ENCODE measurements around the gene PGLYRP4. TPM values are rescaled to one million over a fixed set of nuclear protein-coding genes. Genes with fewer than 3 reads are reported as not detected.

The PGLYRP4 gene, protein sequence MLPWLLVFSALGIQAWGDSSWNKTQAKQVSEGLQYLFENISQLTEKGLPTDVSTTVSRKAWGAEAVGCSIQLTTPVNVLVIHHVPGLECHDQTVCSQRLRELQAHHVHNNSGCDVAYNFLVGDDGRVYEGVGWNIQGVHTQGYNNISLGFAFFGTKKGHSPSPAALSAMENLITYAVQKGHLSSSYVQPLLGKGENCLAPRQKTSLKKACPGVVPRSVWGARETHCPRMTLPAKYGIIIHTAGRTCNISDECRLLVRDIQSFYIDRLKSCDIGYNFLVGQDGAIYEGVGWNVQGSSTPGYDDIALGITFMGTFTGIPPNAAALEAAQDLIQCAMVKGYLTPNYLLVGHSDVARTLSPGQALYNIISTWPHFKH
- under 1 TPM; 0.22 to 0.26 TPM for total RNA-seq

DNA sequence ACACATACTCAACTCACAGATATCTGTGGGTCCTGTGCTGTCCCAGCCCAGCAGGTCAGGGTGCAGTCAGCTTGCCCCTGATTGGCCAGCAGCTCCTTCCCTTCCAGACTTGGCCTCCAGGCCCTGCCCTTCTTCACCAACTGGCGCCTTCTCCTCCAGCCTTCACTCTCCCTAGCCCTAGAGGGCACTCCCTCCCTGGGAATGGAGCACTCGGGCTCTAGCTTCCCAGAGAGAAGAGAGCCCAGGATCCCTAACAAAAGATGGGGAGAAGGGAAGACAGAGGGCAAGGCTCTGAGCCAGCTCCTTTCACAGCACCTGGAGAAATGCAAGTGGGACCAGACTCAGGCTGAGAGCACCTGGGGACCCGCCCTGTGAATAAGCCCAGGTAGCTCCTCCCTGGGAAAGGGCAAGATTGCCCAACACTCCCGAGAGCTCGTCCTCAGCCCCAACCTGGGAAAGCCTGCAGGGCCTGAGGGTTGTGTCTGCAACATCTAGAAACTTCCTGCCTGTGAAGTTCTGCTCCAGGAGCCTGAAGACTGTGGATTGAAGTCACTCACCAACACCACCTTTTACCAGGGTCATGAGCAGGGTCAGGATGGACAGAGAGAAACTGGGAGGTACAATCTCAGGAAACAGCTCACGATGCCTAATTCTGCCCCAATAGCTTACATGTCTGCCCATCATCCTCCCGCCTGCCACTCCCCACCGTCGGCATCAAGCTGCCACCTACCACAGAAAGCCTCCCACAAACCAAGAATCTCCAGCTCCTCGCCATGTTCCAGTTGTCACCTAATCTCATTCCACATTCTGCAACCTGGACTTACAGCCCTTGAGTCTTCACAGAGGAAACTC is at the start of gene PGLYRP4:
Gene PGLYRP4, minus strand, starts transcription at position 331 of the 852 bp plus-strand sequence. CDS start 909 bp downstream, outside the sequence.
- no peak within 1 kb of the TSS for H3K27ac Mint-ChIP-seq
- no peaks in the 10 kb centered on the region for H3K9me3 Mint-ChIP-seq
- ATAC-seq (replicated peaks) = no peak
- no peak within 1 kb of the TSS for H3K4me3 Mint-ChIP-seq
- peaks cover 23% of the 10 kb centered on the region for H3K27me3 Mint-ChIP-seq
- no peaks in the 10 kb centered on the region for H3K36me3 Mint-ChIP-seq (ENCODE audit: low read depth)
- H3K4me1 Mint-ChIP-seq = peaks cover 26% of the 10 kb centered on the region

DNA sequence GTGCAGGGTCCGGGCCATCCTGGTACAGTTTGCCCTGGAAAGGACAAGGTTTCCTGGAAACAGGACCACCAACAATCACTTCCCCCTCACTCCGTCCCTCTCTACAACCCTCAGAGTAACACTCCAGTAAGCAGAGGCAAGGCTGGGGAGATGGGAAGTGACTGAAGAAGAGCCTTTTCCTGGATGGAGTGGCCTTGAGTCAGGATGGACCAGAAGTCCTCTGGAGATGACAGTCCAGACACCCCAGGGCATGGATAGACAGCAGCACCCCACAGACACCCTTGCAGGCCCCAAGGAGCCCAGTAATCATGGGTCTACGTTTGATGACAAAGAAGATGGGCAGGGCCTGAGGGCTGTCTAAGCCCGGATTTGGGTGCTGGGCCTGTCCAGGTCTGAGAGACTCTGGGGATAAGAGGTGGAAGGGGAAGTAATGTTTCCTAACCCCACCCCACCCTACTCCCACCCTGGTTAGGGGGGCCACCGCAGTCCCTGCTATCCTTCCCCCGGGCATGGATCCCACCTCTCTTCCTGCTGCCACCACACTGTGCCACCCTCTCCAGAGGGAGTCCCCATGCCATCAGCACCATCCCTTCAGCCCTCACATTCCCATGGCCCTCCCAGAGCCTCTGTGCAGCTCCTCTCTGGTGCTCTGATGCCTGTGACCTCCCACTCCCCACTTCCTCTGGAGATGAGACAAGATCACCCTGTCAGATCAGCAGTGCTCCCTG is 49.4 kb upstream of the PGLYRP4 start:
- Mint-ChIP-seq H3K27ac (no peak overlapping the region), H3K4me3 (no peak overlapping the region), H3K9me3 (no peaks in the 10 kb centered on the region), H3K27me3 (peaks cover 13% of the 10 kb centered on the region), H3K36me3 (ENCODE audit: low read depth) (no peaks in the 10 kb centered on the region), H3K4me1 (no peaks in the 10 kb centered on the region)
- no peak for ATAC-seq (replicated peaks)

- no peak overlapping the region for H3K4me3 Mint-ChIP-seq
- no peaks in the 10 kb centered on the region for H3K4me1 Mint-ChIP-seq
- no peaks in the 10 kb centered on the region for H3K9me3 Mint-ChIP-seq
- H3K27me3 Mint-ChIP-seq = peaks cover 15% of the 10 kb centered on the region
- no peak overlapping the region for H3K27ac Mint-ChIP-seq
- no peaks in the 10 kb centered on the region for H3K36me3 Mint-ChIP-seq (ENCODE audit: low read depth)
- ATAC-seq (replicated peaks) = no peak
Measured at GRCh38 chr1:153397051-153397923, 48.6 kb upstream of the PGLYRP4 start.

DNA sequence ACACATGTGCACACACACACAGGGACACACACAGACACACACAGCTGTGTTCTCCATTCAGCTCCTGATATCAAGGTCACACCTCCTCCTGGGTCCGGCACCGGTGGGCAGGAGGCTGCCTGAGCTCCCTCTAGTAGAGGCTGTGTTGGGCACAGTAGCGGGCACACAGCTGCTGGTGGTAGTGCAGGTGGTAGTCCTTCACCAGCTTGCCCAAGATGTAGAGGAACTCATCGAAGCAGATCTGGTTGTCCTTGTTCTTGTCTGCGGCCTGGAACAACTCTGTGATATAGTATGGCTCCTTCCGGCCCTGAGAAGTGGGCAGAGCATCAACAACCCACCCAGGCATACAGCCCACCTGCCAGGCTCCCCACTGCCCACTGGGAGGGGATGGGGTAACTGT is 47.8 kb upstream of the PGLYRP4 start:
- Mint-ChIP-seq H3K4me1 (no peaks in the 10 kb centered on the region), H3K4me3 (no peak overlapping the region), H3K27me3 (peaks cover 15% of the 10 kb centered on the region), H3K36me3 (ENCODE audit: low read depth) (no peaks in the 10 kb centered on the region), H3K27ac (no peak overlapping the region), H3K9me3 (no peaks in the 10 kb centered on the region)
- ATAC-seq (replicated peaks) = no peak

DNA sequence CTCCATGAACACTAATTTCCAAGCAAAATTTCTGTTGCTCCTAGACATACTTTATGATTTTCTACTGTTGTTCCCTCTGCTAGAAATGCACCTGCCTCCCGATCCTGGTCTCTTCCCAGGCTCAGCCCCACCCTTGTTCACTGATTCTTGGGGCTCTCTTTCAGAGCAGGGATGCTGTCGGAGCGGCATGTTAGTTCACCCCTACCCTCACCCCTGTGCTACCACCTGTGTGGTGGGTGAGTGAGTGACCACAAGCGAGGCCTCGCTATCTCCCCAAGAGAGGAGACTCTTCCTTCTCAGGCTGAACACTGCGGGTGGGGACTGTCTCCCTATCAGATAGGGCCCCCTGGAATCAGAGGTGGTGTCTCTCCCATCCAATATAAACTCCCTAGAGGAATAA is 47.1 kb upstream of the PGLYRP4 start:
- no peak overlapping the region for H3K27ac Mint-ChIP-seq
- H3K36me3 Mint-ChIP-seq (ENCODE audit: low read depth) = no peaks in the 10 kb centered on the region
- H3K27me3 Mint-ChIP-seq = peaks cover 15% of the 10 kb centered on the region
- no peaks in the 10 kb centered on the region for H3K4me1 Mint-ChIP-seq
- H3K4me3 Mint-ChIP-seq = no peak overlapping the region
- no peaks in the 10 kb centered on the region for H3K9me3 Mint-ChIP-seq
- ATAC-seq (replicated peaks) = no peak

- H3K9me3 Mint-ChIP-seq = no peaks in the 10 kb centered on the region
- H3K36me3 Mint-ChIP-seq (ENCODE audit: low read depth) = no peaks in the 10 kb centered on the region
- peaks cover 15% of the 10 kb centered on the region for H3K27me3 Mint-ChIP-seq
- H3K4me1 Mint-ChIP-seq = no peaks in the 10 kb centered on the region
- H3K4me3 Mint-ChIP-seq = no peak overlapping the region
- ATAC-seq (replicated peaks) = no peak
- no peak overlapping the region for H3K27ac Mint-ChIP-seq
Measured at GRCh38 chr1:153395136-153395685, 46.6 kb upstream of the PGLYRP4 start.

DNA sequence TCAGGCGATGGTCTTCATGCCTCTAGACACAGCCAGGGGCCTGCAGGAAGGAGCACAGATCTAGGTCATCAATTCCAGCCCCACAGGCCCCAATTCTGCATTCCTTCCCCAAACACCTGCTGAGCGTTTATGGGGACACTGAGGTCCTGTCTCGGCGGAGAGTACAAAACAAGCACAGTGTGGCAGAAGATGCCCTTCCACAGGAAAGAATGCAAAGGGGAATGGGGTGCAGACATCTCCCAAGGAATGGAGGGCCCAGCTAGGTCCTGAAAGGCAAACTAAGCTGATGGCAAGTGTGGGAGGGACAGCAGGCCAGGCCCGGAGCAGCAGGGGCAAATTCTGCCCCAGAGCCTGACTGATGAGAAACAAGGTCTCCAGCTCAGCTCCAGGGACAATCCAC is 45.8 kb upstream of the PGLYRP4 start:
- Mint-ChIP-seq H3K9me3 (no peaks in the 10 kb centered on the region), H3K36me3 (ENCODE audit: low read depth) (no peaks in the 10 kb centered on the region), H3K27ac (no peak overlapping the region), H3K4me1 (no peaks in the 10 kb centered on the region), H3K4me3 (no peak overlapping the region), H3K27me3 (peaks cover 18% of the 10 kb centered on the region)
- ATAC-seq (replicated peaks) = no peak

DNA sequence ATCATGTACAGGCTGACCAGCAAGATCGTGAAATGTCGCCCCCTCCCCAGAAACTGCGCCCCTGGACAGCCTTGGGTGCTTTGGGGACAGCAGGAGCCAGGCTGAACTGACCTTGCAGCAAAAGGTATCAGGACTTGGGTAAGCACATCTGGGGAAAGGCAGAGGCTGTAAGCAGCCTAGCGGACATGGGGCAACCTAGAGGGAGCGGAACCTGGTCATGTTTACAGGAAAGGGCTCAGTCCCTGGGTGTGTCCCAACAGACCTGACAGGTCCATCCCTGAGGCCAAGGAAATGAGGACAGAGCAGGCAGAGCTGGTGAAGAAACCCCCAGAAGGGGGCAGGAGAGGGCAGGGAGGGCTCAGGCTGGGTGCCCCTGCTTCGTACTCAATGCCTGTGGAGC is 45.3 kb upstream of the PGLYRP4 start:
- ATAC-seq (replicated peaks) = no peak
- Mint-ChIP-seq H3K9me3 (no peaks in the 10 kb centered on the region), H3K4me3 (no peak overlapping the region), H3K4me1 (no peaks in the 10 kb centered on the region), H3K27ac (no peak overlapping the region), H3K27me3 (peaks cover 22% of the 10 kb centered on the region), H3K36me3 (ENCODE audit: low read depth) (no peaks in the 10 kb centered on the region)

- Mint-ChIP-seq H3K4me1 (no peaks in the 10 kb centered on the region), H3K9me3 (no peaks in the 10 kb centered on the region), H3K4me3 (no peak overlapping the region), H3K27me3 (peaks cover 22% of the 10 kb centered on the region), H3K27ac (no peak overlapping the region), H3K36me3 (ENCODE audit: low read depth) (no peaks in the 10 kb centered on the region)
- no peak for ATAC-seq (replicated peaks)
Measured at GRCh38 chr1:153392822-153393221, 44.2 kb upstream of the PGLYRP4 start.

DNA sequence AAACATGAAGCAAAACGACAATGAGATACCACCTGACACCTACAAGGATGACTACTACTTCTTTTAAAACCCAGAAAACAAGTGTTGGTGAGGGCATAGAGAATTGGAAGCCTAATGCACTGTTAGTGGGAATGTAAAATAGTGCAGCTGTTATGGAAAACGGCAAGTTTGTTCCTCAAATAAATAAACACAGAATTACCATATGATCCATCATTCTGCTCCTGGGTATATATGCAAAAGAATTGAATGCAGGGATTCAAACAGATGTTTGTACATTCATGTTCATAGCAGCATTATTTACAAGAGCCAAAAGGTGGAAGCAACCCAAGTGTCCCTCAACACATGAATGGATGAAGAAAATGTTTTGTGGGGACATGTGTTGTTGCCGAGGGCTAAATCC is 43.6 kb upstream of the PGLYRP4 start:
- Mint-ChIP-seq H3K27ac (no peak overlapping the region), H3K4me3 (no peak overlapping the region), H3K36me3 (ENCODE audit: low read depth) (no peaks in the 10 kb centered on the region), H3K9me3 (no peaks in the 10 kb centered on the region), H3K27me3 (peaks cover 22% of the 10 kb centered on the region), H3K4me1 (no peaks in the 10 kb centered on the region)
- no peak for ATAC-seq (replicated peaks)

DNA sequence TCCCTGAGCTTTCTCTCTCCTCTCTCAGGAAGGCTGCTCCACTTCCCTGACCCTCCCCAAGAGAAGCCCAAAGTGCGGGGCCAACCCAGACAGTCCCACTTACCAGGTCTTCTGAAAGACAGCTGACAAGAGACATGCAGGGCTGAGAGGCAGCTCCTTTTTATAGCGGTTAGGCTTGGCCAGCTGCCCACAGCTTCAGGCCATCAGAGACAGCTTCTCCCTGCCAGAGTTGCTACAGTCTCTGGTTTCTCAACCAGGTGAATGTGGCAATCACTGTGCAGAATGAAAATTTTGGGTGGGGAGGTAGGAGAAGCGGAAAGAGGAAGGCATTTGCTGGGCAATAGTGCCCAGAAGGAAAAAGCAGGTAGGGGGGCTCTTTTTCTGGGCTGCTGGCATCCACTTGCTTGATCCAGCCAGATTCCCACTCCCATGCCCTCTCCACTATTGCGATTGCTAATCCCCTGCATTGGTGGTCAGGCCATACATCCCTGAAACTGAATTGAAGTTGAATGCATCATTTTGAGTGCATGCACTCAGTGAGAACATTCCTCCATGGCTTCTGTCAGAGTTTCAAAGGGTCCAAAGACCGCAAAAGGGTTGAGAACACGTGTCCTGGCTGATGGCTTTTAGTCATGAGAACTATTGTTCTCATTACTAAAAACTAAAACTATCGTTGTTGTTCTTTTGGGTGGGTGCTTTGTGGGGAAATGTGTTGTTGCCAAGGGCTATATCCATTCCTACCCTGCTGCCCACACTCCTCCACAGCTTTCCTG is 42.5 kb upstream of the PGLYRP4 start, which contains the start of gene S100A8:
Gene S100A8, minus strand, starts transcription at position 136 of the 773 bp plus-strand sequence. CDS start 538 bp downstream, outside the sequence.
- H3K27me3 Mint-ChIP-seq = peaks cover 22% of the 10 kb centered on the region
- no peaks in the 10 kb centered on the region for H3K4me1 Mint-ChIP-seq
- H3K9me3 Mint-ChIP-seq = no peaks in the 10 kb centered on the region
- H3K36me3 Mint-ChIP-seq (ENCODE audit: low read depth) = no peaks in the 10 kb centered on the region
- no peak within 1 kb of the TSS for H3K27ac Mint-ChIP-seq
- H3K4me3 Mint-ChIP-seq = no peak within 1 kb of the TSS
- ATAC-seq (replicated peaks) = no peak

- no peak overlapping the region for H3K27ac Mint-ChIP-seq
- H3K27me3 Mint-ChIP-seq = peaks cover 15% of the 10 kb centered on the region
- H3K36me3 Mint-ChIP-seq (ENCODE audit: low read depth) = no peaks in the 10 kb centered on the region
- no peaks in the 10 kb centered on the region for H3K9me3 Mint-ChIP-seq
- H3K4me1 Mint-ChIP-seq = no peaks in the 10 kb centered on the region
- no peak overlapping the region for H3K4me3 Mint-ChIP-seq
- ATAC-seq (replicated peaks) = no peak
Measured at GRCh38 chr1:153389973-153390879, 41.6 kb upstream of the PGLYRP4 start.
